22Rv1 (cell line): ENCODE measurements around the gene EYA2.

Experiments used
- CTCF ChIP-seq: fragments of 450-650 bp; IDR thresholded peaks from 2 replicates; pipeline ENCODE4 v1.5.1; 2017; ENCODE audit warnings: mild to moderate bottlenecking
- ZFX ChIP-seq: fragments of 450-650 bp; IDR thresholded peaks from 2 replicates; pipeline ENCODE4 v1.6.1; 2017; ENCODE audit warnings: antibody characterized with exemption, borderline replicate concordance

- TF ChIP-seq CTCF: no peak
- TF ChIP-seq ZFX: no peak
Observed at GRCh38 chr20:46893877-46894578, 615 bp upstream of the EYA2 start.
